CD4-positive, alpha-beta T cell treated with Interferon gamma for 1 hour (primary cell): Measurements from ENCODE around the gene PCDHGC3.

Experiments
- DNase-seq: peaks from one replicate; pipeline ENCODE4 v3.0.0-alpha.2; 2020

PCDHGC3 gene

GRCh38 chr5:141508798-141509611 is 33.2 kb downstream of the PCDHGC3 start:
- no peak for DNase-seq

- no peak for DNase-seq
Observed at GRCh38 chr5:141510160-141510559, 34.4 kb downstream of the PCDHGC3 start.

- DNase-seq = peak; percentile 33
Observed at GRCh38 chr5:141510850-141511601, 35.3 kb downstream of the PCDHGC3 start.

GRCh38 chr5:141511771-141512325 is 36.1 kb downstream of the PCDHGC3 start:
- no peak for DNase-seq

GRCh38 chr5:141512390-141512910 is 36.7 kb downstream of the PCDHGC3 start:
- DNase-seq = peak; percentile 75

- DNase-seq = no peak
Observed at GRCh38 chr5:141512911-141513626, 37.3 kb downstream of the PCDHGC3 start.

GRCh38 chr5:141513627-141514329 is 38.0 kb downstream of the PCDHGC3 start:
- peak; percentile 51 for DNase-seq

GRCh38 chr5:141514330-141515133 is 38.8 kb downstream of the PCDHGC3 start:
- DNase-seq = no peak

GRCh38 chr5:141515141-141515540 is 39.4 kb downstream of the PCDHGC3 start:
- DNase-seq = no peak

- no peak for DNase-seq
Observed at GRCh38 chr5:141515946-141516671, 40.3 kb downstream of the PCDHGC3 start.

GRCh38 chr5:141516672-141517025 is 40.9 kb downstream of the PCDHGC3 start:
- DNase-seq = no peak

GRCh38 chr5:141517312-141517711 is 41.5 kb downstream of the PCDHGC3 start:
- DNase-seq = no peak

GRCh38 chr5:141517880-141518617 is 42.3 kb downstream of the PCDHGC3 start:
- DNase-seq = no peak

- DNase-seq = no peak
Observed at GRCh38 chr5:141518618-141519015, 42.9 kb downstream of the PCDHGC3 start.

GRCh38 chr5:141519605-141520565 is 44.1 kb downstream of the PCDHGC3 start:
- no peak for DNase-seq

- no peak for DNase-seq
Observed at GRCh38 chr5:141521244-141521781, 45.5 kb downstream of the PCDHGC3 start.

- no peak for DNase-seq
Observed at GRCh38 chr5:141522301-141522700, 46.5 kb downstream of the PCDHGC3 start.

- DNase-seq = no peak
Observed at GRCh38 chr5:141523991-141524390, 48.2 kb downstream of the PCDHGC3 start.
